ENCODE results near the gene NKX1-2.

The NKX1-2 gene

DNA sequence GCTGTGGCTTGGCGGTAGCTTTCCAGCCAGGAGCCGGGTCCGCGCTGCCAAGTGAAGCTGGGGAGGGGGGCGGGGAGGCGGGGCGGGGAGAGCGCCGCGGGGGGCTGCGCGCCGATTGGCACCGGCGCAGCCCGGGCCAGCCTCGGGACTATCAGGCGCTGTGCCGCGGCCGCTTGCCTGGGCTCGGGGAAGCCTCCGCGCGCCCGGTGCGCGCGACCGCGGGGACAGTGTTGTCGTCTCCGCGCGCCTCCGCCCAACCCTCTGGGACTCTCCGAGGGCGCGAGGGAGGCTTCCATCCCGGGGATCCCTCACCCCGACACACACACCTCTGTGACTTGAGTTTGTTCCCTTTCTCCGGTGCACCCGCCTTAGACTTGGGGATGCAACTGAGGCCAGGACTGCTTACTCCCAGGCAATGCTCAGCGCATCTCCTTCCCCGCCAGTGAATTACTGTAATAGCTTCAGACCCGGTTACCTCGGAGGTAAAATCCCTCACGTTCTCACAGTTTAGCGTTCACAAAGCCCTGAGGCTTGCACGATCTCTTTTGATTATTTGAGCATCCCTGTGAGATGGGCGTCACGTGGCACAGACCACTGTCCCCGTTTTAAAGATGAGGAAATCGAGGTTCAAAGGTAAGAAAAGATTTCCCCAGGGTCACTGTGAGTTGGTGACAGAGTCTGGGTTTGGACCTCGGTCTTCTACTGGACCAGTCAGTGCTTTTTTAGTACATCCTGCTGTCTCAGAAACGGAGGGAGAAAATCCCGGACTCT is at the start of gene NKX1-2:
TSS of gene NKX1-2 (minus strand) at position 24 of the 771 bp plus-strand sequence. CDS start 92 bp downstream, outside the sequence.
- FAIRE-seq: no peak

DNA sequence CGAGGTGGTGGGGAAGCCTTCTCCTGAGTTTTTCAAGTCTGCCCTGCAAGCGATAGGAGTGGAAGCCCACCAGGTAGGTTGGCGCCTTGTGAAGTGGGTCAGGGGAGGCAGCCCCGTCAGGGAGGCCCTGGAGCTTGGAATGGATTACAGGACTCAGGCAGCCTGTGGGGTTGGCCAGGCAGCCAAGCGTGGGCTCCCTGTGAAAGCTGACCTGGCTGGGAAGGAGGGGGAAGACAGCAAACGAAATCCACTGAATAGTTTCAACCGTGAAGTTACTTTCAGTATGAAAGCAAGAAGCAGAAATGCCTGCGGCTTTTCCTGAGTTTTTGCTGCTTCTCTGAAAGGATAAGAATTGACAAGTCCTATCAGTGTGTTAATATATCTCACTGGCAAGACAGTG is 48.2 kb upstream of the NKX1-2 start:
- no peak for FAIRE-seq

DNA sequence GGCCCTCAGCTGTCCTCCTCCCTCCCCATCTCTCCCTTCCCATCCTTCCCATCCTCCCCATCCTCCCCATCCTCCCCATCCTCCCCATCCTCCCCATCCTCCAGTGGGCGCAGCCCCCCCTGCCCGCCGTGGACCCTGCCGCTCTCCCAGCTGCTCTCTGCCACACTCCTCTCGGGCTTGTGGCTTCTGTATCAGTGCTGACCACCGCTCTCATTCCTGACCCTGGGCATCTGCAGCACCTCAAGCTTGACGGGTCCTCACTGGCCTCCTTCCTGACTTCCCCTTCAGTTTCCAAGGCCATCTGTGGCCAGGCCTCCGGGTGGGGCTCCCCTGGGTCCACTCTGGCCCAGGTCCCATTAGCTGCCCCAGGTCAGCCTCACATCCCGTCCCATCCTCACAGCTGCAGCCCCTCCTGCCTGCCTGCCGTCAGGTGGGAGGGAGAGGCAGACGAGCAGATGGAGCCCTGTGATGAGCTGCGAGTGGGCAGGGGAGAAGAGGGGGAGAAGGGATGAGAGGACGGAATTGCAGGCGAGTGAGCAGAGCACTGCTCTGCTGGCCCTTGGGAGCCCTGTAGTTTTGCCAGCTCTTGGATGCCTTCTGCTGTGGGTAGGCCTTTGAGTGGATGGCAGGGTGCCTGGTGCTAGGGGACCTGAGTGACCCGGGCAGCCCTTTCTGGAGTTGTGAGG is 47.5 kb upstream of the NKX1-2 start:
- no peak for FAIRE-seq

DNA sequence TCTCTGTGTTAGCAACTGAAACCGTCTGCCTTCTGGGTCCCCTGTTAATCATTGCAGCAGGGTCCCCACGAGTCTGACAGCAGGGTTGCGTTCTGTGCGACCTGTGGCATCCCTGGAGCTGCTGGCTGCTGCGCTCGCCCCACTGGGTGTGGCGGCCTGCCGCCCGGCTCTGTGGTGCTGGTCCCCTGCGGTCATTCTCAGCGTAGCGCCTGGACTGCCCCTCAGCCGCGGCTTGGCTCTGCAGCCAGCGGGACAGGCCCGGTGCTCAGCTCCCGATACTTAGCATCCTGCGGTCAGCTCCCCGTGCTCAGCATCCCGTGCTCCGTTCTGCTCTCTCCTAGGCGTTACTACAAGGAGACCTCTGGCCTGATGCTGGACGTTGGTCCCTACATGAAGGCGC is 46.8 kb upstream of the NKX1-2 start:
- FAIRE-seq: no peak

DNA sequence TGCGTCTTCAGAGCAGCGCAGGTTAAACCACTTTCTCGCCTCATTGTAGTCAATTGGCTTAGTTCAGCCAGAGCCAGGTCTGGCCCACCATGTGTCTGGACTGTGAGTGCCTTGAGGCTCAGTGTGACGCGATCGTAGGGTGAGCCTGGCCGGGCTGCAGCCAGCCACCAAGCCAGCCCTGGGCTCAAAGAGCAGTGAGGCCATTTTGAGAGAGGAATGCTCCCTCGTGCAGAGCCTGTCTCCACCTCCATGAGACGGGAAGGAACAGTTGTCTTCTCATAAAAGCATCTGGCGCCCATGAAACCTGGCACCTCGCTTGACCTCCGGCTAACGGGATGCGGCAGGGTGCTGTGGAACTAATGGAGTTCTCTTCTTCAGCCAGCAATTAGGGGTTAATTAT is 46.3 kb upstream of the NKX1-2 start:
- FAIRE-seq: no peak

DNA sequence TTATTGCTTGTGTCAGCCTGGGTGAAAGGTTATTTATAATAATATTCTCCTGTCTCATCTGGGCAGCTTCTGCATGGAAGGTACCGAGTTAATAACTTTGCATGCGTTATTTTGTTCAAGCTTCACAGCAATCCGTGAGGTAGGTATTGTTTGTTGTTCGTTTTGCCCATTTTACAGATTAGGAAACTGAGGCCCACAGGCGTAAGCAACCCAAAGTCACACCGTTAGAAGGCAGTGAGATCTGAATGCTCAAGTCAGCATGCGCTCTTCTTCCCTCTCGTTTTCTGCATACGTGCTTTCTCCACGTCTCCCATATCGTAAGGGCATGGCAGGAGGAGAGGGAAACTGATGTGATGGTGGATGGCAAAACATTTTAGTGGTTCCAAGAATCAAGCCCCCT is 45.9 kb upstream of the NKX1-2 start:
- no peak for FAIRE-seq

DNA sequence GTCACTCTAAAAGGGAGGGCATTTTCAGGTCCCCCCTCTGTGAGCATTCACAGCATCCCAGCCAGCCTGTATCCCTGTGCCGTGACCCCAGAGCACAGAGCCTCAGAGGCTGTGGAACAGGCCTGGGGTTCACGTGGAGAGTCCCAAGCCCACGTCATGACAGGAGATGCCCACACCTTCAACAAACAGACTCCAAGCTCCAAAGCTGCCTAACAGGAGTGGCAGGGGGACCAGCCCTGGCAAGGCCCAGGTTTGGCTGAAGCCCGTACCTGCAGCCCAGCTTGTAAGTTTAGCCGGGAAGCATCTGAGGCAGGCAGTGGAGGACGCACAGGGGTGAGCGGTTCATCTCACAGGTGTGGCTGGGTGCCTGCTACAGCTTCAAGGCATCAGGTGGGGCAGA is 45.3 kb upstream of the NKX1-2 start:
- FAIRE-seq: no peak

DNA sequence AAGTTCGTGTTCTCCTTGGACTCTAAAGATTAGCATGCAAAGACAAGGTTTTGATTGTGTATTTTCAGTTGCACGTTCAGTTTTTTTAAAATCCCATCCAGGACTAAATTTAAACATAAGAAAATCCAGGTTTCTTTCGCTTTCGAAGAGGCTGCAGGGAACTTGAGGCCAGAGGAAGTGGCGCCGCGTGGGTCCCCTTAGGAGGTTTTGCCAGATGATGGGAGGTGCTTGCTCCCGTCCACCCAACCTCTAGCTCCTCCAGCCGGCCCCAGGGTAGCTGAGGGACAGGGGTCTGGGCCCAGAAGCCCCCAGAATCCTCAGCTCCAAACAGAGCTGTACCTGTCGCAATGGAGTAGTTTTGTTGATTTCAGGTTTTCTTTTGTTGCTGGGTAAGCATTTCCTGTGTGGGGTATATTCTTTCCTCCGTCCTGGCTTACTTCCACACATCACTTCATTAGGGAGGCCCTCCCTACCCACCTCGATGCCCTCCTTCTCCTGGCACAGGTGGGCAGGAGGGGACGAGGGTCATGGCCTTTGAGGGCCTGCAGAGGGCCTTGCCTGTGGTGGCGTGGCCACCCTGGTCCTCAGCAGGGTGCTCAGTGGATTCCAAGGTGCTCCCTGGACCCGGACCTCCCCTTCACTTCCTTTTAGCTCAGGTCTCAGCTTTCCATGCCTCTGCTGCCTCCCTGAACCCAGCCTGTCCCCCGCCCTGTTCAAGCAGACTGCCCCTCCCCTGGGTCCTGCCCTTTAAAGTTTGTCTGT is 44.4 kb upstream of the NKX1-2 start:
- FAIRE-seq: no peak

DNA sequence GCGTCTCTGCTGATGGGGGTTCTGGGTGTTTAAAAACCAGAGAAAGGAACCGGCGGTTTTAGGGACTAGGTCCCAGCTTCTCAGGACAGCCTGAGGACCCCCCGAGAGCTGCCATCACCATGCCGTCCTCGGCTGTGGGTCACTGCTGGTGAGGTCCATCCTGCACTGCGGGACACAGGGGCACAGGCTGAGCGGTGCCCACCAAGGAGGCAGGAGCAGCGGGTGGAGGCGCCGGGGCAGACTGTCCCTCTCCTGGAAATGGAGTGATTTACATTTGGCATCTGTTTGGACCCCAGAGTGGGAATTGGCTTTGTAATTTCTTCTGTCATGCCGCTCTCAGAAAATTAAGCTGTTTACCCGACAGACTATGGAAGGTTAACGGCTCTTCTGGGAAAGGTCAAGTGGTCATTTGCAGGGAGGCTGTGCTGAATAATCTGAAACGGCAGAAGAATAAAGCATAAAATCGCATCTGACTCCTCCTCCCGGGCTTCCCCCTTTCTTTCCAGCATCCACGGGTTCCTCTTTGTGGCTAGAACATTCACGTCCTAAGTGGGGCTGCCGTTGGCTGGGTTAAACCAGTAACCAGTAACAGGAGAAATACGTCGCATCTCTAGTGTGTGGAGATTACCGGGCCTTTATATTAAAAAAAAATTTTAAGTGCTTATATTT is 43.5 kb upstream of the NKX1-2 start:
- no peak for FAIRE-seq

DNA sequence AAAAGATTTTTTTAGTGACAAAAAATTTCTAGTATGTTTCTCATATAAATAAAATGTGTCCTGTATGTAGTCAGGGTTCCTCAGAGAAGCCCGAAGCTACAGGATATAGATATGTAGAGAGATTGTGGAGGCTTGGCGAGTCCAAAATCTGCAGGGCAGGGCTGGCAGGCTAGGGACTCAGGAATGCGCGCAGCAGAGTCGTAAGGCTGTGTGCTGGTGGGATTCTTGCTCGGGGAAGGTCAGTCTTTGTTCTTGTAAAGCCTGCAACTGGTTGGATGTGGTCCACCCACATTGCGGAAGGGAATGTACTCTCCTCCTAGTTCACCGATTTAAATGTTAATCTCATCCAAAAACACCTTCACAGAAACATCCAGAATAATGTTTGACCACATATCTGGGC is 42.4 kb upstream of the NKX1-2 start:
- no peak for FAIRE-seq

DNA sequence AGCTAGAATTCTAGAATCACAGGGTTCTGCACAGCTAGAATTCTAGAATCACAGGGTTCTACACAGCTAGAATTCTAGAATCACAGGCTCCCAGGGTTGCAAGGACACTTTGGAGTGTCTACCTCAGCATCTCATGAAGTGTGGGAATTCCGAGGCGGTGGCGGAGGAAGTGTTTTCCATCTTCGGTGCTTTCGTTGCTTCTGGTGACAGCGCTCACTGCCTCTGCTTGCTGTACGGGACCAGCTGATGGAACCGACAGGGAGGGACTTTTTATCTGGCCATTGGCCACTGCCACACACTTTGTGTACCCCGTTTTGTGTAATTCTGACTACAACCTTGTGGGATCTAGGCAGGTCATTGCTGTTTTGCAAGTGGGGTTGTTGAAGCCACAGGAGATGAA is 41.3 kb upstream of the NKX1-2 start:
- FAIRE-seq: no peak

DNA sequence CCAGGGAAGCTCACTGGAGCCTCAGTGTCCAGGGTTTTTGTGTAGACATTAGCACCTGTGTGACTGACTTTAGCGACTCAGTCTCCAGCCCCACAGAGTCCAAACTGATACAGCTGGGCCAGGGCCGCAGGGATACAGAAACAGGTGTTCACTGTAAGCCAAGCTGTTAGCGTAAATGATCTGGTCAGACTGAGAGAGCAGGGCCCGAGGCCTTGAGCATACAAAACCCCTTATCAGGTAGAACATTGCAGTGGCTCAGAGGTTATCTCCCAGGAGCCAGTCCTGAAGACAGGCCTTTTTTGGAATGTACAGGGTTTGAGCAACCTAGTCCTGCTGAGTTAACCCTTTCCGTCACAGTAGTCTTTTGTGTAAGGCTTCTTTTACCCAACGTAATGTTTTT is 36.8 kb upstream of the NKX1-2 start:
- no peak for FAIRE-seq

DNA sequence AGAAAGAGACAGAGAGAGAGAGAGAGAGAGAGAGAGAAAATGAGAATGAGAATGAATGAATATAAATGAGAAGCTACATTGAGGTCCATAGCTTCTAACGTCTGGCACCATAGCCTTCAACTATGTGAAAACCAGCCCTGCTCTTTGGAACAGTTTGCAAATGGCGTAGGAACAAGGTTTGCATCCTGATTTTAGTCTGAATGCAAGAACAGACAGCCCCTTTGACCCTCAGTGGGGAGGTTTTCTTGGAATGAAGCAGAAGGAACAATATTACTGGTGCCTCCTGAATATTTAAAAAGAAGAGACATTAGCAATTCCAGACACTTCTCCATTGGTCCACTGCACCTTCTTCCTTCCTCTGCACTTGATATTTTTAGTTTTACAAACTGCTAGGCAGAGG is 34.8 kb upstream of the NKX1-2 start:
- no peak for FAIRE-seq

DNA sequence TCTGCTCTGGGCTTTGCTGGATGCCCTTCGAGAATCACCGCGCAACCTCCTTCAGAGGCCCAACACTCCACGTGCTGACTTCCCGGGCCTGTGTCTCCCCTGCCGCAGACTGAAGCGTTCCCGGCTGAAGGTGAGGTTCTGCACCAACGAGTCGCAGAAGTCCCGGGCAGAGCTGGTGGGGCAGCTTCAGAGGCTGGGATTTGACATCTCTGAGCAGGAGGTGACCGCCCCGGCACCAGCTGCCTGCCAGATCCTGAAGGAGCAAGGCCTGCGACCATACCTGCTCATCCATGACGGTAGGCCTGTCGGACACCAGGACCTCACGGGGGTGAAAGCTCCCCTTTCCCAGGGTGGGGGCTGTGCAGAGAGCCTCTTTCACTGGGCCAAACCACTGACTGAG is 34.2 kb upstream of the NKX1-2 start:
- FAIRE-seq: no peak

DNA sequence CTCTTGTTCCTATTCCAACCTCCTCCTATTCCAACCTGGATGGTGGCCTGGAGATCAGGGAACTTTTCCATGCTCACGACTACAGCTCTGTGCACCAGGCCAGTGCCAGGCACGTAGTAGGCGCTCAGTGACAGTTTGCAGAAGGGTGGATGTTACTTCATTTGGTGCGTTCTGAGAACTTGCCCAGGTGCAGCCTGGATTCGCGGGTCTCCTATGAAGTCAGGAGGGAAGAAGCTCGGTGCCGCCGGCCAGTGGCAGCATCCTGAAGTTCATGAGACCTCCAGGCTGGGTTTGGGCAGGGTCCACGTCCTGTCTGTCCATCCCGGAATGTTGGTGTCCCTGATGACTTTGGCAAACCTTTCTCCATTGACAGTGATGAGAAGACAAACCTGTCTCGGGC is 33.0 kb upstream of the NKX1-2 start:
- FAIRE-seq: no peak

DNA sequence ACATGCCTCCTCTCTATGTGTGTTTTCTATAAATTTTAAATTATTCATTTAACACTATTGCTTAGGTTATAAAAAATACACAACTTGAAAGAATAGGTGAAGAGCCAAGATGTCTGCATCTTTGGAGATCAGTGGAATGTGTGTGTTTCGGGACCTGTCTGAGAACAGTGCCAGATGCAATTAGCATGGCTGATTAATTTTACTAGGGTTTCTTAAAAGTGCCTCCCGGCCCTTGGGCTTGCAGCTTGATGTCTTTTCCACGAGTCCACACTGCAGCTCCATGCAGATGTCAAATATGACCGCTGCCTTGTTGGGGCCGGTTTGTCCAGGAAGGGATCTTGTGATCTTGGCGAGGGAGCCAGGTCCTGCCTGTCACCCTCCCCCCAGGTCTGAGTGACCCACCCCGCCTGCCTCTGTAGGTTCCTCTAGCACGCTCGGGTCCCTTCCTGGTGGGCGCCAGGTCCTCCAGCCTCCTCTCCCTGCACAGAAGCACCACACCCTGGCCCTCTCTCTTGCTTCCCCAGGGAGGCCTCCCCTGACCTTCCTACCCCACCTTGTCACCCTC is 32.5 kb upstream of the NKX1-2 start:
- FAIRE-seq: no peak

DNA sequence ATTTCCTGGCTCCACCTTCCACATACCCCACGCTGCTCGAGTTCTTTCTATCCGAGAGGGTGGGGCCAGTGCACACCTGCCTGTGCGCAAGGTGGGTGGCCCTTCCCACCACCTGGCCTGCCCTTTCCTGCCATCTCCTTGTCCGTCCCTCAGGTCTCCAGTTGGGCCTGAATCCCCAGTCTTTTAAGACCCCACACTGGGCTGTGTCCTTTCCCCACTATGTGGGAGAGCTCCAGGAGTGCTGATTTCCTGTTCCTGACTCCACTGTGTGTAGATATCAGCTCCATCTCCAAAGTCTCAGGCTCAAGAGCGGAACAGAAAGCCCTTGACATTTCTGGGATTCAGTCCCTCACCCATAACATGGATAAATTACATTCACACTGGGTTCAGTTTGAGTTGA is 31.9 kb upstream of the NKX1-2 start:
- no peak for FAIRE-seq

DNA sequence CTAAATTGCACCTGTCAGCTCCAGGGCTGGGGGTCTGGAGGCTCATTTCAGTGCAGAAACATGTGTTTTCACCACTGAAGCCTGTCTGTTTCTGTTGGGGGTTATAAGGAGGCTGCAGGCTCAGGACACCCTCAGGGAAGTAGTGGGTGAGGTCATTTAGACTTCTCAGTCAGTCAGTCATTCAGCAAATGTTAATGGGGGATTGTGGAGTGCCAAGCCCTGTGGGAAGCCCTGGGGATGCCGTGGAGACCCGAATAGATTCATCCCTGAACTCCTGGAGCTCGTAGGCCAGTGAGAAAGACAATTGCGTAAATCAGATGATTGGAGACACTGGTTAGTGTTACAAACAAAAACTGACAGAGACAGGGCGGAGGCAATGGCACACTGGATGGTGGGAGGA is 31.0 kb upstream of the NKX1-2 start:
- FAIRE-seq: no peak

DNA sequence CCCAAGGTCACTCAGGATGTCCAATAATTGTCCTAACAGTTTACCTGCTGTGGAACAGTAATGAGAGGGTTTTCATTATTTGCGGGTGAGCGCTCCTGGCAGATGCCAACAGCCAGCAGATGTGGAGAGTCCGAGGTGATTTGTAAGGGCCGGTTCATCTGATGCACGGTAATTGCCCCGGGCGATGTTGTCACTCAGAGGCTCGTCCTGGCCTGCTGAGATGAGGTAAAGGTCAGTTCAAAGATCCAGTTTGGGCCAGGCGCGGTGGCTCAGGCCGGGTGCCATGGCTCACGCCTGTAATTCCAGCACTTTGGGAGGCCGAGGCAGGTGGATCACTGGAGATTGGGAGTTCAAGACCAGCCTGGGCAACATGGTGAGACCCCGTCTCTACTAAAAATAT is 28.7 kb upstream of the NKX1-2 start:
- no peak for FAIRE-seq

DNA sequence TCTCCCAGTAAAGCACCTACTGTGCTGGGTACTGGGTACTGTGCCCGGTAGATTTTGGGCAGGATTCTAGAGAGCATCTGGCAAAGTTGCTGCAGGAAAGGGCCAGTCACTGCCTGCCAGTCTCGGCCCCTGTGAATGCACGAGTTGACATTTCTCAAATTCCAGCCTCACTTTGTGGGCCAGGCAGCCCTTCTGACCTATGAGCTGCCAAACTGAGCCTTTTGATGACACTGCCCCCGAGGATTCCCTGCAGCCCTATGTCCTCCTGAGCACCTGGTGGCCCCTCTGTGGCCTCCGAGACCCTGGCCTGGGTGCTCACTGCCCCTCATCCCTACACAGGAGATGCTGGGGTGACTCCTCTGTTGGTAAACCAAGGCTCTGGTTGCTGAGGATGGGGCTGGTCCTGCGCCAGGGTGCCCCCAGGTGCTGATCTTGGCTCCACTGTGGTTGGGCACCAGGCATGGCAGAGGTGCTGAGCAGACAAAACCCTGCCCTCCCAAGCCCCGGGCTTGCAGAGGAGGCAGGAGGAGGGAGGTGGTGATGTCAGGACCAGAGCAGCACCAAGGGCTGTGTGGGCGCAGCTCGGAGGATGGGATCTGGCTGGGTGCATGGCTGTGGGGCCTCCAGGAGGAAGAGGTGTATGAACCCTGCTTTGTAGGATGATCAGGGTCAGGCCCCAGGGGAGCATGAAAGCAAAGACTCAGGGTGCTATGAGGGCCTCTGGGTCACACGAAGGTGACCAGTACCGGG is 28.0 kb upstream of the NKX1-2 start:
- FAIRE-seq: no peak

DNA sequence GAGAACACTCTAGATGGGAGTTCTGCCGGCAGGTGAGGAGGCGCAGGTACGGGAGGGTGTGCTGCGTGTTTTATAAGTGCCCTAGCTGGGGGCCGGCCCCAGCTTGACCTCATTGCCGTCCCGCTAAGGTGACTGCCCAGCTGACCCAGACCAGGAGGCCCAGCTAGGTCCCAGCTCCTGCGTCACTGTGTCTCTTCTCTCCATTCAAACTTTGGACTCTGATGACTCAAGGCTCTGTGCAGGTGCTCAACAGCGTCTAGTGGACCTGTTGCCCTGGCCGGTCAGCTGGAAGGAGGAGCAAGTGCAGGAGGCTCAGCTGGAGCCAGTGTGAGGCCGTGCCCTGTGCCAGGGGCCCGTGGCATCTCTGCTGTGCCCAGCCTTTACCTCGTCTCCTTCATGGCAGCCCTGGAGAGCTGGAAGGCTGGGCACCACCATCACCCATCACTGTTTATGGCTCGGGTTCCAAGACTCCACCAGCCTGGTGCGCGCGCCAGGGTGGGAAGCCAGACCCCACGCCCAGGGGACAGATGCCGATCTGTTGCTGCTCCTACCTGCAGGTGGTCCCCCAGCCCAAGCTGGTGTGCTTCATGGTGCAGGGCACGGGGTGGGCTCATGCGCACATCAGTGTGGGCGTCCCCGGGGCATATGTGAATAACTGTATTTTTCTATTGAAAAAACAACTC is 26.3 kb upstream of the NKX1-2 start:
- FAIRE-seq: no peak

Data from colon (tissue), 2 donors.